ENCODE measurements around the gene ZBTB37.
"Not testable (repeated sequence)": the region's sequence is repeated elsewhere in the genome, so short reads cannot be mapped to it uniquely, and the experiment has no call there.

ZBTB37 gene

GRCh38 chr1:173913111-173913510 lies 44.9 kb downstream of the ZBTB37 start:
- no peak for DNase-seq (ENCODE audit: low read depth)

GRCh38 chr1:173914366-173914871 lies 46.2 kb downstream of the ZBTB37 start:
- no peak for DNase-seq (ENCODE audit: low read depth)

GRCh38 chr1:173915596-173915995 lies 47.4 kb downstream of the ZBTB37 start:
- DNase-seq (ENCODE audit: low read depth): no peak

GRCh38 chr1:173916667-173917066 lies 48.5 kb downstream of the ZBTB37 start:
- no peak for DNase-seq (ENCODE audit: low read depth)

GRCh38 chr1:173917149-173917548 lies 49.0 kb downstream of the ZBTB37 start, which contains the start of gene SERPINC1:
SERPINC1 (minus strand) TSS chr1:173917327; CDS start chr1:173917259, 68 bp downstream.
- no peak for DNase-seq (ENCODE audit: low read depth)

GRCh38 chr1:173917635-173918493 lies 49.7 kb downstream of the ZBTB37 start:
- no peak for DNase-seq (ENCODE audit: low read depth)

GRCh38 chr1:173920861-173921260 lies 52.7 kb downstream of the ZBTB37 start:
- no peak for DNase-seq (ENCODE audit: low read depth)

- DNase-seq (ENCODE audit: low read depth): no peak
Measured at GRCh38 chr1:173925306-173926242, 57.4 kb downstream of the ZBTB37 start.

GRCh38 chr1:173930541-173930940 lies 62.4 kb downstream of the ZBTB37 start:
- not testable (repeated sequence) for DNase-seq (ENCODE audit: low read depth)

GRCh38 chr1:173934440-173934839 lies 66.3 kb downstream of the ZBTB37 start:
- DNase-seq (ENCODE audit: low read depth): no peak

GRCh38 chr1:173937062-173937461 lies 68.9 kb downstream of the ZBTB37 start:
- no peak for DNase-seq (ENCODE audit: low read depth)

GRCh38 chr1:173946380-173946921 lies 78.3 kb downstream of the ZBTB37 start:
- no peak for DNase-seq (ENCODE audit: low read depth)

GRCh38 chr1:173948594-173948993 lies 80.4 kb downstream of the ZBTB37 start:
- no peak for DNase-seq (ENCODE audit: low read depth)
